ENCODE data around the gene PSMC3IP. TPM values are rescaled to one million over a fixed set of nuclear protein-coding genes. Genes with fewer than 3 reads are reported as not detected.

The PSMC3IP gene
- total RNA-seq, 2 donors from 2014 or later: 2.2 to 11.6 TPM

DNA sequence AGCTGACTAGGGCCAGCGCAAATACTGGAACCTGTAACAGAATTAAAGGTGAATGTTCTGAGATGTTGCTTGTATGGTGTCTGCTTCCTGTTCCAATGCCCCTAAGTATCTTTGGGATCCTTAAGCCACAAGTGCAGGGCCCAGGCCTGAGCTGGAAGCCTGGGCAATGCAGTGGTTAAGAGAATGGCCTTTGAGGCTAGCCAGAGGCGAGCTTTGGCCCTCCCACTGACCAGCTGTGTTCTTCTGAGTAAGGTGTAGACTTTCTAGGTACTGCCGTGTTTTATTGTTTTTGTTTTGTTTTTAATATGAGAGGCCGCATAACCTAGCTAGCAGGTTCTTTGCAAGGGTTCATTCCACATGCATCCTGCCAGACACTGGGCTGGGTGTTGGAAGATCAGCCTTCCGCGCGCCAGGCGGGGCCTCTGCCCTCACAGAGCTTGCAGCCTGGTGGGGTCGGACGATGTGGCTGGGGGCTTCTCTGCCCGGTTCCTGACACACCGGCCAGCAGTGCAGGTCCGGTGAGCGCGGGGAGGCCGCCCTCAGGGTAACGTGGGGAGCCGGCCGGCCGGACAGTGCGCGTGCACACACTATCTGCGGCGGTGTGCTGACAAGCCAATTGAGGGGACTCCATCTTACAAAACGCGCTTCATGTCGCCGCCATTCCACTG lies 11.2 kb downstream of the PSMC3IP start:
- H3K27me3 ChIP-seq: no peaks in the 10 kb centered on the region
- H3K9ac ChIP-seq (ENCODE audit: low read depth in 2 of 2, low read length in 2 of 2): peak overlapping the region; percentile 66 to 92
- TF ChIP-seq, protein P1, sequence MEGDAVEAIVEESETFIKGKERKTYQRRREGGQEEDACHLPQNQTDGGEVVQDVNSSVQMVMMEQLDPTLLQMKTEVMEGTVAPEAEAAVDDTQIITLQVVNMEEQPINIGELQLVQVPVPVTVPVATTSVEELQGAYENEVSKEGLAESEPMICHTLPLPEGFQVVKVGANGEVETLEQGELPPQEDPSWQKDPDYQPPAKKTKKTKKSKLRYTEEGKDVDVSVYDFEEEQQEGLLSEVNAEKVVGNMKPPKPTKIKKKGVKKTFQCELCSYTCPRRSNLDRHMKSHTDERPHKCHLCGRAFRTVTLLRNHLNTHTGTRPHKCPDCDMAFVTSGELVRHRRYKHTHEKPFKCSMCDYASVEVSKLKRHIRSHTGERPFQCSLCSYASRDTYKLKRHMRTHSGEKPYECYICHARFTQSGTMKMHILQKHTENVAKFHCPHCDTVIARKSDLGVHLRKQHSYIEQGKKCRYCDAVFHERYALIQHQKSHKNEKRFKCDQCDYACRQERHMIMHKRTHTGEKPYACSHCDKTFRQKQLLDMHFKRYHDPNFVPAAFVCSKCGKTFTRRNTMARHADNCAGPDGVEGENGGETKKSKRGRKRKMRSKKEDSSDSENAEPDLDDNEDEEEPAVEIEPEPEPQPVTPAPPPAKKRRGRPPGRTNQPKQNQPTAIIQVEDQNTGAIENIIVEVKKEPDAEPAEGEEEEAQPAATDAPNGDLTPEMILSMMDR (IDR thresholded peaks at IDR 0.05): no peak
- DNase-seq: no peak
- peaks cover 11% of the 10 kb centered on the region for H3K36me3 ChIP-seq
- intact Hi-C loops (cut with DNase I): no loop called here
- H3K4me3 ChIP-seq: peak overlapping the region; percentile 61
- H3K4me1 ChIP-seq: peaks cover 24% of the 10 kb centered on the region
- H3K9me3 ChIP-seq: no peaks in the 10 kb centered on the region
- peak overlapping the region; percentile 87 for H3K27ac ChIP-seq

DNA sequence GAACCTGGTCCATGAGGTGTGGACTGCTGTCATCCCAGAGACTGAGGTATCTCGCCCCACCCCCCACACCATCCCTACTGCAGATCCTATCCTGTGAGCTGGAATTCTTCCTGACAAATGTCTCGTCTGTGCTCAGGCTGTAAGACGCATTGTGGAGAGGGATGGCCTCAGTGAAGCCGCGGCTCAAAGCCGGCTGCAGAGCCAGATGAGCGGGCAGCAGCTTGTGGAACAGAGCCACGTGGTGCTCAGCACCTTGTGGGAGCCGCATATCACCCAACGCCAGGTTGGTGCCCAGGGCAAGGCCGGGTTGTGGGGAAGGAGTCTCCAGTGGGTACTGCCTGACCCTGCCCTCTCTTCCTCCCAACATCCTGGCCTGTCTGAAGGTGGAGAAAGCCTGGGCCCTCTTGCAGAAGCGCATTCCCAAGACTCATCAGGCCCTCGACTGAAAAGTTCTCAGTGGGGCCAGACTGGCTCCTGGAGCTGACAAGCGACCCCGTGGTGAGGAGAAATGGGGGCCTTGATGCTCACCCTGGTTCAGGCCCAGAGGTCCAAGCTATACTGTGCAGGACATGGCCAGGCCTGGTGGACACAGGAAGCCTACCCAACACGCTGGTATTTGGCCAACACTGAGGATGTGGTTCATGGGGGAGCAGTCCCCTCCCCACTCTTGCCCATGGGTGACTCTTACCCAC lies 11.9 kb downstream of the PSMC3IP start:
- no peak for DNase-seq
- Histone ChIP-seq H3K36me3 (peaks cover 4% of the 10 kb centered on the region), H3K27ac (peak overlapping the region; percentile 87), H3K4me3 (no peak overlapping the region), H3K9me3 (no peaks in the 10 kb centered on the region), H3K27me3 (no peaks in the 10 kb centered on the region), H3K9ac (ENCODE audit: low read depth in 2 of 2, low read length in 2 of 2) (peak overlapping the region in 1 of 2 donors; percentile 92), H3K4me1 (peaks cover 24% of the 10 kb centered on the region)
- TF ChIP-seq, protein P1 (IDR thresholded peaks at IDR 0.05): no peak
- intact Hi-C loops (cut with DNase I): no loop called here

DNA sequence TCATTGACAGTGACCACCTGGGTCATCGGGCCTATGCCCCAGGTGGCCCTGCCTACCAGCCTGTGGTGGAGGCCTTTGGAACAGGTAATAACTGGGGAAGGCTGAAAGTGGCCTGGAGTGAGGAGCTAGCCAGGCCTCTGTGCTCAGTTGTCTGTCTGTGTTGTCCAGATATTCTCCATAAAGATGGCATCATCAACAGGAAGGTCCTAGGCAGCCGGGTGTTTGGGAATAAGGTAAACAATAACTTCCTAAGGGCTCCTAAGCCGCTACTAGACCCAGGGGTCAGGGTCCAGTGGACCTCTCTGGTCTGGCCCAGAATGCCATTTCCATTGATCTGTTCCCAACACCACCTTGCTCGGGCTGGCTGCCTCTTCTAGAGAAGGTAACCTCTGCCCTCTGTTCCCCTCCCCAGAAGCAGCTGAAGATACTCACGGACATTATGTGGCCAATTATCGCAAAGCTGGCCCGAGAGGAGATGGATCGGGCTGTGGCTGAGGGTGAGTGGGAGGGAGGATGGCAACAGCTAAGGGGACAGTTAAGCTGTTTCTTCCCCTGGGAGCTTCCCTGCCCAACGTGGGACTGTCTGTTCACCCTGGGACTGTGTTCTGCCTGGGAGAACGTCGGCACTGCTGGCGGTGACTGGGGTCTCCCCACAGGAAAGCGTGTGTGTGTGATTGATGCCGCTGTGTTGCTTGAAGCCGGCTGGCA lies 12.6 kb downstream of the PSMC3IP start:
- H3K4me1 ChIP-seq: peaks cover 24% of the 10 kb centered on the region
- H3K27ac ChIP-seq: no peak overlapping the region
- no peak overlapping the region for H3K9ac ChIP-seq (ENCODE audit: low read depth in 2 of 2, low read length in 2 of 2)
- no peak overlapping the region for H3K4me3 ChIP-seq
- H3K27me3 ChIP-seq: no peaks in the 10 kb centered on the region
- H3K36me3 ChIP-seq: peaks cover 4% of the 10 kb centered on the region
- TF ChIP-seq, protein P1 (IDR thresholded peaks at IDR 0.05): no peak
- DNase-seq: no peak
- no peaks in the 10 kb centered on the region for H3K9me3 ChIP-seq
- intact Hi-C loops (cut with DNase I): no loop called here

DNA sequence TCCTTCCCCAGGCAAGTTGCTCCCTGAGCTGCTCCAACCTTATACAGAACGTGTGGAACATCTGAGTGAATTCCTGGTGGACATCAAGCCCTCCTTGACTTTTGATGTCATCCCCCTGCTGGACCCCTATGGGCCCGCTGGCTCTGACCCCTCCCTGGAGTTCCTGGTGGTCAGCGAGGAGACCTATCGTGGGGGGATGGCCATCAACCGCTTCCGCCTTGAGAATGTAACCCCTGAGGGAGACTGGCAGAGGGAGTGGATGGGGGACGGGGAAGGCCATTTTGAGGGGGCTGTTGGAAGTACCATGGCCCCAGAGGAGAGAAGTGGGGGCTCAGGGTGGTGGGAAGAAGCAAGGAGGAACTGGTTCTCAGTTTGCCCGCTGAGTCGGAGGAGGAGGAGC lies 13.6 kb downstream of the PSMC3IP start:
- Histone ChIP-seq H3K4me1 (peaks cover 24% of the 10 kb centered on the region), H3K4me3 (no peak overlapping the region), H3K27ac (no peak overlapping the region), H3K9me3 (no peaks in the 10 kb centered on the region), H3K9ac (ENCODE audit: low read depth in 2 of 2, low read length in 2 of 2) (peak overlapping the region in 1 of 2 donors; percentile 89), H3K36me3 (peaks cover 4% of the 10 kb centered on the region), H3K27me3 (no peaks in the 10 kb centered on the region)
- intact Hi-C loops (cut with DNase I): no loop called here
- no peak for DNase-seq
- TF ChIP-seq, protein P1 (IDR thresholded peaks at IDR 0.05): no peak

DNA sequence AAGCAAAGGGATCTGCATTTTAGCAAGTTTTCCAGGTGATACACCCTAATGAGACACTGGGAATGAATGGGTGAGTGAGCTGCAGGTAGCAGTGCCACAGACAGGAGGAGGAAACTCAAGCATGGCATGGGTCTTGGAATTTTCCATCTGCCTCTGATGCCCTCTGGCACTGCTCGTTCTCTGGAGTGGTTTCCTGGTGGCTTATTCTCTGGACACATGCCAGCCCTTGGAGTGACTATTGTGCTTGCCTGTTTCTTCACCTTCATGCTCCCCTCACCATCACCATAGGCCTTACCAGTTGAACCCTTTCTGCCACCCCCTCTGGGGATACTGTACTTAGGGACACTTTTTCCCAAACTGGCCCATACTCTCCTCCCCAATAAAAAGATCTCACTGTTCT lies 14.0 kb downstream of the PSMC3IP start:
- Histone ChIP-seq H3K27me3 (no peaks in the 10 kb centered on the region), H3K9me3 (no peaks in the 10 kb centered on the region), H3K4me3 (peak overlapping the region; percentile 93), H3K36me3 (peaks cover 4% of the 10 kb centered on the region), H3K27ac (peak overlapping the region; percentile 22), H3K9ac (ENCODE audit: low read depth in 2 of 2, low read length in 2 of 2) (peak overlapping the region; percentile 89 to 94), H3K4me1 (peaks cover 24% of the 10 kb centered on the region)
- TF ChIP-seq, protein P1 (IDR thresholded peaks at IDR 0.05): no peak
- intact Hi-C loops (cut with DNase I): no loop called here
- DNase-seq: no peak
